ENCODE measurements around the gene ZNF678. TPM values are rescaled to one million over a fixed set of nuclear protein-coding genes. Genes with fewer than 3 reads are reported as not detected.

The ZNF678 gene
- total and polyA plus RNA-seq, 9 of the 15 experiments (the other 6 are each of a cell fraction or from before 2014, with no cell fraction given), result 3.0 to 16.8 (median 8.0) TPM

DNA sequence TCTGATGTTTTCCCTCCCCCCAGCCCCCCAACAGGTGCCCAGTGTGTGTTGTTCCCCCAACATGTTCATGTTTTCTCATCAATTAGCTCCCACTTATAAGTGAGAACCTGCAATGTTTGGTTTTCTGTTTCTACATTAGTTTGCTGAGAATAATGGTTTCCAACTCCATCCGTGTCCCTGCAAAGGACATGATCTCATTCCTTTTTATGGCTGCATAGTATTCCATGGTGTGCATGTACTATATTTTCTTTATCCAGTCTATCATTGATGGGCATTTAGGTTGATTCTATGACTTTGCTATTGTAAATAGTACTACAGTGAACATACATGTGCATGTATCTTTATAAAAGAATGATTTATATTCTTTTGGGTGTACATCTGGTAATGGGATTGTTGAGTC lies 24.6 kb downstream of the ZNF678 start:
- in situ Hi-C loops (cut with MboI), result no loop called here
- no peak for FAIRE-seq

More for the DNA sequence above, 24.6 kb downstream of the ZNF678 start:
- H3K27ac ChIP-seq (ENCODE audit: extremely low read depth, low read depth, low read length), result no peak overlapping the region
- no peaks in the 10 kb centered on the region for H4K20me1 ChIP-seq (replicated peaks; ENCODE audit: control insufficient read depth, insufficient read depth, low read length)
- WGBS (ENCODE audit: insufficient coverage, low coverage, missing lambda C conversion rate), result 65% methylated on average over 1 of the region's 1 CpG
- CTCF ChIA-PET (ENCODE audit: low intra/inter-chr PET ratio), result interaction anchor here (0.6 kb wide), 1 partner anchor 36 kb away, joined by 3 read pairs; no protein-coding TSS in a partner anchor
- no peaks in the 10 kb centered on the region for H3K4me1 ChIP-seq (replicated peaks in 1 of 2; ENCODE audit: control insufficient read depth in 2 of 2, insufficient read depth in 2 of 2, low read length in 2 of 2)
- BruUV-seq (replicated peaks), result no TSS peak
- no peak overlapping the region for H3K4me2 ChIP-seq (ENCODE audit: insufficient read depth, low read length)
- intact Hi-C loops (cut with micrococcal nuclease), result no loop called here
- ATAC-seq (no peak), DNase-seq (ENCODE audit: extremely low read depth in 1 of 4, low spot score in 3 of 4) (no peak)
- H3K4me3 ChIP-seq, result no peak overlapping the region
- no peaks in the 10 kb centered on the region for H3K27me3 ChIP-seq (ENCODE audit: control insufficient read depth in 2 of 2, insufficient read depth in 2 of 2, low read length in 2 of 2)
- no peaks in the 10 kb centered on the region; the same call in 2 of the 3 replicates for H3K79me2 ChIP-seq (ENCODE audit: control insufficient read depth, insufficient read depth, low read length)
- H2AFZ ChIP-seq (ENCODE audit: low read depth, low read length), result no peak overlapping the region
- POLR2A ChIA-PET, result interaction anchor here (0.6 kb wide), 1 partner anchor 79 kb away, joined by 3 read pairs; no protein-coding TSS in a partner anchor
- TF ChIP-seq BCOR (IDR thresholded peaks at IDR 0.05) (0 out of 2 replicates have a peak, but pooled peaks have one; percentile 20), PCBP2 (IDR thresholded peaks at IDR 0.05; ENCODE audit: low read depth, low read length, poor library complexity, severe bottlenecking) (no peak), ZNF146 (CRISPR knock-in tag; IDR thresholded peaks at IDR 0.05; ENCODE audit: unreplicated experiment) (peak; percentile 68), CBFA2T3 (IDR thresholded peaks at IDR 0.05) (no peak)
- TF ChIP-seq, protein P1, sequence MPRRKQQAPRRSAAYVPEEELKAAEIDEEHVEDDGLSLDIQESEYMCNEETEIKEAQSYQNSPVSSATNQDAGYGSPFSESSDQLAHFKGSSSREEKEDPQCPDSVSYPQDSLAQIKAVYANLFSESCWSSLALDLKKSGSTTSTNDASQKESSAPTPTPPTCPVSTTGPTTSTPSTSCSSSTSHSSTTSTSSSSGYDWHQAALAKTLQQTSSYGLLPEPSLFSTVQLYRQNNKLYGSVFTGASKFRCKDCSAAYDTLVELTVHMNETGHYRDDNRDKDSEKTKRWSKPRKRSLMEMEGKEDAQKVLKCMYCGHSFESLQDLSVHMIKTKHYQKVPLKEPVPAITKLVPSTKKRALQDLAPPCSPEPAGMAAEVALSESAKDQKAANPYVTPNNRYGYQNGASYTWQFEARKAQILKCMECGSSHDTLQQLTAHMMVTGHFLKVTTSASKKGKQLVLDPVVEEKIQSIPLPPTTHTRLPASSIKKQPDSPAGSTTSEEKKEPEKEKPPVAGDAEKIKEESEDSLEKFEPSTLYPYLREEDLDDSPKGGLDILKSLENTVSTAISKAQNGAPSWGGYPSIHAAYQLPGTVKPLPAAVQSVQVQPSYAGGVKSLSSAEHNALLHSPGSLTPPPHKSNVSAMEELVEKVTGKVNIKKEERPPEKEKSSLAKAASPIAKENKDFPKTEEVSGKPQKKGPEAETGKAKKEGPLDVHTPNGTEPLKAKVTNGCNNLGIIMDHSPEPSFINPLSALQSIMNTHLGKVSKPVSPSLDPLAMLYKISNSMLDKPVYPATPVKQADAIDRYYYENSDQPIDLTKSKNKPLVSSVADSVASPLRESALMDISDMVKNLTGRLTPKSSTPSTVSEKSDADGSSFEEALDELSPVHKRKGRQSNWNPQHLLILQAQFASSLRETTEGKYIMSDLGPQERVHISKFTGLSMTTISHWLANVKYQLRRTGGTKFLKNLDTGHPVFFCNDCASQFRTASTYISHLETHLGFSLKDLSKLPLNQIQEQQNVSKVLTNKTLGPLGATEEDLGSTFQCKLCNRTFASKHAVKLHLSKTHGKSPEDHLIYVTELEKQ (CRISPR knock-in tag; IDR thresholded peaks at IDR 0.05), result no peak
- H3K9ac ChIP-seq (ENCODE audit: insufficient read depth in 1 of 2, low read depth in 2 of 2, low read length in 2 of 2), result no peak overlapping the region
- peaks cover 6% of the 10 kb centered on the region for H3K9me3 ChIP-seq (replicated peaks; ENCODE audit: control insufficient read depth, insufficient read depth, low read depth, low read length)
- no peaks in the 10 kb centered on the region for H3K9me1 ChIP-seq (ENCODE audit: control insufficient read depth, insufficient read depth, low read length)
- no peaks in the 10 kb centered on the region; the same call in 2 of the 3 replicates for H3K36me3 ChIP-seq (ENCODE audit: control insufficient read depth, insufficient read depth, low read length)

All from K562 (cell line).